AG04449 (cell line): ENCODE data around the gene ADRA2B.
A peak's percentile ranks its signal among the peaks of the same experiment; 100 is the strongest.

Experiments
- CTCF ChIA-PET: fragments of 350-600 bp; formaldehyde crosslinking; extraction: SDS; loops from one replicate; lab custom pipeline; 2021; ENCODE audit warnings: antibody characterized with exemption; lab: Yijun Ruan, JAX
- POLR2A ChIA-PET: fragments of 400-600, 350-600 bp; formaldehyde crosslinking; extraction: SDS; loops from one replicate; lab custom pipeline; 2020; ENCODE audit warnings: antibody characterized with exemption, inconsistent platforms; lab: Yijun Ruan, JAX
- DNase-seq: peaks from one replicate; pipeline ENCODE4 v3.0.0-alpha.2; 2010; ENCODE audit warnings: low read depth, low spot score
- H3K4me3 ChIP-seq: 2 replicates; pipeline ENCODE4 v1.5.1; 2011; ENCODE audit warnings: low read depth, mild to moderate bottlenecking, control low read depth, low read length
- CTCF ChIP-seq: IDR thresholded peaks from one replicate; pipeline ENCODE4 v1.5.1; 2011; ENCODE audit warnings: mild to moderate bottlenecking, moderate library complexity, low read length, control low read depth, inconsistent platforms; ENCODE audit not compliant: insufficient read depth; ENCODE audit errors: missing control alignments

Gene ADRA2B

GRCh38 chr2:96150791-96151594 lies 34.6 kb upstream of the ADRA2B start:
- H3K4me3 ChIP-seq: no peak overlapping the region
- no peak for TF ChIP-seq CTCF
- CTCF ChIA-PET: interaction anchor here (1.8 to 5.7 kb wide), 3 partner anchors 11 to 23 kb away, joined by 5 to 41 read pairs (median 31); partner anchors contain the start of gene ASTL
- POLR2A ChIA-PET: no interaction called here
- no peak for DNase-seq

- CTCF ChIA-PET: interaction anchor here (0.9 to 5.7 kb wide), 4 partner anchors 9 to 24 kb away, joined by 3 to 41 read pairs (median 18); partner anchors contain the start of gene ASTL
- no peak for TF ChIP-seq CTCF
- H3K4me3 ChIP-seq: no peak overlapping the region
- no peak for DNase-seq
- POLR2A ChIA-PET: no interaction called here
Observed at GRCh38 chr2:96150007-96150640, 33.8 kb upstream of the ADRA2B start.

- ChIA-PET CTCF (interaction anchor here (1.0 to 5.7 kb wide), 5 partner anchors 11 to 126 kb away, joined by 3 to 41 read pairs (median 3); partner anchors contain the start of gene ASTL), POLR2A (interaction anchor here (1.2 kb wide), 1 partner anchor 59 kb away, joined by 3 read pairs; no protein-coding TSS in a partner anchor)
- no peak for TF ChIP-seq CTCF
- no peak overlapping the region for H3K4me3 ChIP-seq
- peak; percentile 36 for DNase-seq
Observed at GRCh38 chr2:96148410-96149217, 32.2 kb upstream of the ADRA2B start.

- no peak for TF ChIP-seq CTCF
- no peak overlapping the region for H3K4me3 ChIP-seq
- no peak for DNase-seq
- CTCF ChIA-PET: interaction anchor here (1.0 to 5.7 kb wide), 6 partner anchors 10 to 125 kb away, joined by 3 to 41 read pairs (median 4); partner anchors contain the start of gene ASTL
- POLR2A ChIA-PET: interaction anchor here (1.2 kb wide), 1 partner anchor 60 kb away, joined by 3 read pairs; no protein-coding TSS in a partner anchor
Observed at GRCh38 chr2:96147593-96148201, 31.3 kb upstream of the ADRA2B start.

- no peak overlapping the region for H3K4me3 ChIP-seq
- no peak for TF ChIP-seq CTCF
- ChIA-PET CTCF (interaction anchor here (1.3 to 5.7 kb wide), 4 partner anchors 9 to 125 kb away, joined by 3 to 41 read pairs (median 12); partner anchors contain the start of gene ASTL), POLR2A (interaction anchor here (1.2 kb wide), 1 partner anchor 61 kb away, joined by 3 read pairs; no protein-coding TSS in a partner anchor)
- DNase-seq: no peak
Observed at GRCh38 chr2:96146881-96147592, 30.7 kb upstream of the ADRA2B start.
